Vagina (tissue), 2 donors: ENCODE results near the gene RHCE.

Experiments
- POLR2A ChIP-seq, 2 donors: fragments of 450-650 bp; IDR thresholded peaks; one replicate each; pipeline ENCODE4 v1.6.1; 2017; ENCODE audit warnings: antibody characterized with exemption in 2 of 2, mild to moderate bottlenecking in 2 of 2, moderate library complexity in 2 of 2
- POLR2AphosphoS5 ChIP-seq, 2 donors: sonication (generic); formaldehyde crosslinking; IDR thresholded peaks; one replicate each; pipeline ENCODE4 v1.9.0; 2017; ENCODE audit warnings: antibody characterized with exemption in 2 of 2, mild to moderate bottlenecking in 2 of 2, low read depth in 1 of 2; ENCODE audit not compliant: insufficient read depth in 1 of 2
- TF ChIP-seq, protein P1 (sequence below), 3 experiments: fragments of 450-650 bp in 2 of 3; fragments of 200-600 bp in 1 of 3; sonication (generic) in 1 of 3; IDR thresholded peaks; one replicate each; pipeline ENCODE4 v1.5.1; 2017 to 2019; ENCODE audit warnings: antibody characterized with exemption in 3 of 3, mild to moderate bottlenecking in 2 of 3, moderate library complexity in 2 of 3

- TF ChIP-seq, protein P1, sequence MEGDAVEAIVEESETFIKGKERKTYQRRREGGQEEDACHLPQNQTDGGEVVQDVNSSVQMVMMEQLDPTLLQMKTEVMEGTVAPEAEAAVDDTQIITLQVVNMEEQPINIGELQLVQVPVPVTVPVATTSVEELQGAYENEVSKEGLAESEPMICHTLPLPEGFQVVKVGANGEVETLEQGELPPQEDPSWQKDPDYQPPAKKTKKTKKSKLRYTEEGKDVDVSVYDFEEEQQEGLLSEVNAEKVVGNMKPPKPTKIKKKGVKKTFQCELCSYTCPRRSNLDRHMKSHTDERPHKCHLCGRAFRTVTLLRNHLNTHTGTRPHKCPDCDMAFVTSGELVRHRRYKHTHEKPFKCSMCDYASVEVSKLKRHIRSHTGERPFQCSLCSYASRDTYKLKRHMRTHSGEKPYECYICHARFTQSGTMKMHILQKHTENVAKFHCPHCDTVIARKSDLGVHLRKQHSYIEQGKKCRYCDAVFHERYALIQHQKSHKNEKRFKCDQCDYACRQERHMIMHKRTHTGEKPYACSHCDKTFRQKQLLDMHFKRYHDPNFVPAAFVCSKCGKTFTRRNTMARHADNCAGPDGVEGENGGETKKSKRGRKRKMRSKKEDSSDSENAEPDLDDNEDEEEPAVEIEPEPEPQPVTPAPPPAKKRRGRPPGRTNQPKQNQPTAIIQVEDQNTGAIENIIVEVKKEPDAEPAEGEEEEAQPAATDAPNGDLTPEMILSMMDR (IDR thresholded peaks at IDR 0.05): no peak
- TF ChIP-seq POLR2A (IDR thresholded peaks at IDR 0.05) (no peak), POLR2AphosphoS5 (IDR thresholded peaks at IDR 0.05; ENCODE audit: insufficient read depth in 1 of 2, low read depth in 1 of 2) (no peak)
Measured at GRCh38 chr1:25392841-25393240, 27.8 kb downstream of the RHCE start.
